ENCODE measurements around the gene CDKN2D. TPM values are rescaled to one million over a fixed set of nuclear protein-coding genes. Genes with fewer than 3 reads are reported as not detected.
A peak's percentile ranks its signal among the peaks of the same experiment; 100 is the strongest.
"Not testable (repeated sequence)": the region's sequence is repeated elsewhere in the genome, so short reads cannot be mapped to it uniquely, and the experiment has no call there.

Gene CDKN2D
- total RNA-seq, 1 experiment from 2014 or later, result 2.3 TPM

DNA sequence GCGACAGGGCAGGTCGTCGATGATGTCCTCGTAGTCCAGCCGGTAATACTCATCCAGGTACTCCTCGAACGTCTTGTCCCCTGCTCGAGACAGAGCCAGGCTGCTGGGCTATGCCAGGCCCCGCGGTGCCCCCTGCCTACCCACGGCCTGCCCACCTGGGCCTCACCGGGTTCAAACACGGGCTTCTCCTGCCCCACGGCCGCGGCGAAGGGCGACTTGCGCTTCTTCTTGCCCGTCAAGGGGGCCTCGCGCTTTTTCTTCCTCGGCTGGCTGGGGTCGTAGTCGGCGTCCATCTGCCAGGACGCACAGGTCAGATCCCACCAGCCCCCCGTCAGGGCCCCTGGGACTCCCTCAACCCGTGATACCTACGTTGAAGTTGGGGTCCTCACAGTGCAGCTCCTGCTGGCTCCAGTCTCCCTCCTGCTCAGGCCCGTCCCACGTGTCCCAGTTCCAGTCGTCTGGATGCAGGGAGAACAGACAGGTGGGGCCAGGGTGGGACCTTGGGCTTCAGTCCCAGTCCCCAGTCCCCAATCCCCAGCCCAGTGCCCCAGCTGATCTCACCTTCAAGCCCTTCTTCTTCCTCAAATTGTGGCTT lies 11.1 kb downstream of the CDKN2D start:
- in situ Hi-C loops (cut with HindIII; ENCODE audit: low pct_unique_long_range_greater_than_20kb, low sequenced_read_pairs), result no loop called here
- no peak for DNase-seq (ENCODE audit: low read depth, low spot score)

DNA sequence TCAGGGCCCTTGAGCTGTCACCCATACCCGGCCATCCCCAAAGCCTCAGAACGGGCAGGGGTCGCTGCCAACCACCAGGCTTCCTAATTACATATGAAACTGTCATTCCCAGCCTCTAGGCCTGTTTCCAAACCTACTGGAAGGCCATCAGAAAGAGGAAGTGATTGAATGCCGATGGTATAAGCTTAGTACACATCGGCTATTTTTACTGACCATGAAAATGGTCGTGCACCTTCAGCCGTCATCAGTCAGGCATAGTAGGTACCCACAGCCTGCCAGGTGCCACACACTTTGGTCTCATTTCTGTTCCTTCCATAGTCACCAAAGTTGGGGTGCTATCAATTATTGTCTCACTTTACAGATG lies 13.2 kb downstream of the CDKN2D start:
- DNase-seq (ENCODE audit: low read depth, low spot score), result no peak
- in situ Hi-C loops (cut with HindIII; ENCODE audit: low pct_unique_long_range_greater_than_20kb, low sequenced_read_pairs), result no loop called here

DNA sequence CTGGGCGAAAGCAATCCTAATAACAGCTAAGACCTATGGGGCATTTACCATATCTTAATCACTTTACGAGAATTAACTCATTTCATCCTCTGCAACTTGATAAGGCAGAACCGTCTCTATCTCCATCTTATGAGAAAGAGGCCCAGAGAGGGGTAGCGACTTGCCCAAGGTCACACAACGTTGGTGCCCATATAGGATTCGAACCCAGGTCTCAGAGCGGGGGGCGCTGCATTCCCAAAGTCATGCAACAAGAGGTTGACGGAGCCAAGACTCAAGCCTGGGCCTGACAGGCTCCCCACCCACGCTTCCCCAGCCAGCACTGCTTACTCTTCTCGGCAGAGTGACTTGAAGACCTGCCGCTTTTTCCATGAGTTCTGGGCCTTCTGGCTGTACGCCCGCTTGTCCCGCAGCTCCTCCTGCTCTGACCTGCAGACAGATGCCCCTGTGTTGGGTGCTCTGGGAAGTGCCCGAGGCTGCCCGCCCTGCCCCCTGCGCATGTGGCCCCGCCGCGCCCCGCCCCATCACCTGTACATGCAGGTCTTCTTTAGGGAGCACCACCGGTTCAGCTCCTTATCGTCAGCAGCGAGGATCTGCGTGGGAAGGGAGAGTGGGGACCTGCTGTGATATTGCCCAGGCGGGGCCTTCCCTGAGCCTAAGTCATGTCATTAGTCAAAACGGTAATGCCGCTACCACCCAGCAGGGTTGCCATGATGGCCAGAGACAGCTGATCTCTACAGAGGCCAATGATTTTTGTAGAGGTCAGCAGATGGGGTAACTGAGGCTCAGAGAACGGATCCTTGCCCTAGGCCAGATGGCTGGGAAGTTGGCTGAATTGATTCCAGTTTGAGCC lies 13.8 kb downstream of the CDKN2D start:
- DNase-seq (ENCODE audit: low read depth, low spot score), result no peak
- in situ Hi-C loops (cut with HindIII; ENCODE audit: low pct_unique_long_range_greater_than_20kb, low sequenced_read_pairs), result no loop called here

DNA sequence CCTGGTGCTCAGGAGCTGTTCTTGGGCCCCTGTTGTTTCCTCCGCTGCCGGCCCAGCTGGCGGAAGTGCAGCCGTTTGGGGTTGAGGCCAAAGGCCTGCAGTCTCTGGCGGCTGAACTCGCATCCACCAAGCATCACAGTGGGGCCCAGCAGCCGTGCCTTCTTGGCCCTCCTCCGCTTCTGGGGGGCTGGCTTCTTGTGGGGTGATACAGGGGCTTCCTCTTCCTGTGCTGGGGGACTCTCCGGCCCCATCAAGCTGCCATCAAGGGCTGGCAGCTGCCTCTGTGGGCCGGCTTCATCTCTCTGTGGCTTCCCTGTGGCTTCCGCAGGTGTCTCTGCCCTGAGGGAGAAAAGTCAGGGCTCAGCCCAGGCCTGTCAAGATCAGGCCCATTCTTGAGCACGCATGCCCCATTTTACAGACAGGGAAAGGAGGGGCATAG lies 14.8 kb downstream of the CDKN2D start:
- in situ Hi-C loops (cut with HindIII; ENCODE audit: low pct_unique_long_range_greater_than_20kb, low sequenced_read_pairs), result no loop called here
- DNase-seq (ENCODE audit: low read depth, low spot score), result no peak

DNA sequence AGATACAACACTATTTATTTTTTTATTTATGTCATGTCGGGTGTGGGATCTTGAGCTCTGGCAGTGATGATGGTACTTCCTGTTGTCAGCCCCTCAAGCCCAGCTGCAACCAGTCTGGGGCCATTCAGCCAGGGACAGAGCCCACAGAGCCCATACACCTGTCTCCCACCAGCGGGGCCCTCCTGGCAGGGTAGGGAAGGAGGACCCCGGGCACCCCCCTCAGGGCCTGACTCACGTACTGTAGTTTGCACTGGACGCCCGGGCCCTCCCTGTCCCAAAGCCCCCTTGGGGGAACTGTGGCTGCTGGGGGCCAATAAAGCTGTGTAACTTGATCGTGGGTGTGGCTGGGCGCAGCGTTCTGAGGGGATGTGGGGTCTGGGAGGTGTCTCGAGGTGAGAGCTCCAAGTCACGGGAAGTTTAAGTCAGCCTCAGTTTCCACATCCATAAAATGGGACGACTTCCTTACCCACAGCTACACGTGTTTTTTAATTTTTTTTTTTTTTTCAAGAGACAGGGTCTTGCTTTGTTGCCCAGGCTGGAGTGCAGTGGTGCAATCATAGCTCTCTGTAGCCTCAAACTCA lies 15.6 kb downstream of the CDKN2D start:
- in situ Hi-C loops (cut with HindIII; ENCODE audit: low pct_unique_long_range_greater_than_20kb, low sequenced_read_pairs), result no loop called here
- DNase-seq (ENCODE audit: low read depth, low spot score), result no peak

DNA sequence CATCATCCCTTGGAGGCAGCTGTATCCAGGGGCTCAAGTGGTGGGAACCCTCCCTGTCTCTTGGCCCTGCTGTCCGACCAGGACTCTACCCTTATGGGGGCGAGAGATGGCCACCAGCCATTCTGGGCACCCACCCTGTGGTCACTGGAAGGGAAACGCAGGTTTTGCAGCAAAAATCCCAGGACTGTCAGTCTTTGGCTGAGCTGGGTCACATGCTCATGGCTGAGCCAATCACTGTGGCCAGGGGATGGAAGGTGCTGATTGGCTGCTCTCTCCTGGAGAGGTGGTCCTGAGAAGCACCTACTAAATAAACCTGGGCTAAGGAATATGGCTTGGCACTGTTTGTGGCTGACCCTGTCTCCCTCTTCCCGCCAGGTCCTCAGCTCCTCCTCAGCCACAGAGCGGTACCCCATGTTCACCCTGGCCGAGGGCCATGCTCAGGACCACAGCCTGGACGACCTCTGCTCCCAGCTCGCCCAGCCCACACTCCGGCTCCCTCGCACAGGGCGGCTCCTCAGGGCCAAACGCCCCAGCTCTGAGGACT lies 16.2 kb downstream of the CDKN2D start:
- DNase-seq (ENCODE audit: low read depth, low spot score), result peak; percentile 59
- in situ Hi-C loops (cut with HindIII; ENCODE audit: low pct_unique_long_range_greater_than_20kb, low sequenced_read_pairs), result no loop called here

DNA sequence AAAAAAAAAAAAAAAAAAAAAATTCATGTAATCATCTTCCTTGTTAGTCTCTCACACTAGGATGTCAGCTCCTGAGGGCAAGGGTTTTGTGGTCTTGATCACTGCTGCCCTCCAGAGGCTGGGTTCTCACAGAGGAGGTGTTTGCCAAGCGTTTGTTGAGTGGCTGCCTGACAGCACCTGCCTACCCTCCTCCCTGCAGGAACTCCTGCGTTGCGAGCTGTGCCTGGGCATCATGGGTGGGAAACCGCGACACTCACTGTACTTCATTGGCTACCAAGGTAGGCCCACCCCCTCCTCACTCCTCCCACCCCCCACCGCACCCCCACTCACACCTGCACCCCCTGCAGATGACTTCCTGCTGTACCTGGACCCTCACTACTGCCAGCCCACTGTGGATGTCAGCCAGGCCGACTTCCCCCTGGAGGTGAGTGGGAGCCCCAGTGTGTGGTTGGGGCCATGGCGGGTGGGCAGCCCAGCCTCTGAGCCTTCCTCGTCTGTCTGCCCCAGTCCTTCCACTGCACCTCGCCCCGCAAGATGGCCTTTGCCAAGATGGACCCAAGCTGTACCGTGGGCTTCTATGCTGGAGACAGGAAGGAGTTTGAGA lies 17.0 kb downstream of the CDKN2D start:
- in situ Hi-C loops (cut with HindIII; ENCODE audit: low pct_unique_long_range_greater_than_20kb, low sequenced_read_pairs), result no loop called here
- DNase-seq (ENCODE audit: low read depth, low spot score), result peak; percentile 64

DNA sequence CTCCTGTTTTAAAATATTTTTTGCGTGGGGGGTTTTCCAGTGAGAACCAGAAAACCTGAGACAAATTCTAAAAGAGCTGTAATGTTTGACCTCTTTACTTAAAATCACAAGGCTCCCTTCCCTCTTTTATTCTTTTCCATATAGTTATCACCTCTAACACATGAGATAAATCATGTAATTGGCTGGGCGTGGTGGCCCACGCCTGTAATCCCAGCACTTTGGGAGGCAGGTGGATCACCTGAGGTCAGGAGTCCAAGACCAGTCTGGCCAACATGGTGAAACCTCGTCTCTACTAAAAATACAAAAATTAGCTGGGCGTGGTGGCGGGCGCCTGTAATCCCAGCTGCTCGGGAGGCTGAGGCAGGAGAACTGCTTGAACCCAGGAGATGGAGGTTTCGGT lies 17.8 kb downstream of the CDKN2D start:
- in situ Hi-C loops (cut with HindIII; ENCODE audit: low pct_unique_long_range_greater_than_20kb, low sequenced_read_pairs); DNase-seq (ENCODE audit: low read depth, low spot score): not testable (repeated sequence)

DNA sequence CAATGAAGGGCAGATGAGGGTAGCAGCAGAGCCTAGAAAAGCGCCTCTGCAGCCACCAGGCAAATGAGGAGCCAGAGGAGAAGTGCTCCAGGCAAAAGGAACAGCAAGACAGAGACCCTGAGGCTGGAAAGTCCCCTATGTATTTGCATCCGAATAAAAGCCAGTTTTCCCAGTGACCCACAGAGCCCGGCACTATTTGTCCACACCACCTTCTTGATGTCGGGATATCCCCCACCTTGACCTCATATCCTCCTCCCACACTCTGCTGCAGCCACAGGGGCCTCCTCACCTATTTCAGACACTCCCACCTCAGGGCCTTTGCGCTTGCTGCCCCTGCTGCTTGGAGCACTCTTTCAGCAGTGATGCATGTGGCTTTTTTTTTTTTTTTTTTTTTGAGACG lies 18.4 kb downstream of the CDKN2D start:
- in situ Hi-C loops (cut with HindIII; ENCODE audit: low pct_unique_long_range_greater_than_20kb, low sequenced_read_pairs), result no loop called here

DNA sequence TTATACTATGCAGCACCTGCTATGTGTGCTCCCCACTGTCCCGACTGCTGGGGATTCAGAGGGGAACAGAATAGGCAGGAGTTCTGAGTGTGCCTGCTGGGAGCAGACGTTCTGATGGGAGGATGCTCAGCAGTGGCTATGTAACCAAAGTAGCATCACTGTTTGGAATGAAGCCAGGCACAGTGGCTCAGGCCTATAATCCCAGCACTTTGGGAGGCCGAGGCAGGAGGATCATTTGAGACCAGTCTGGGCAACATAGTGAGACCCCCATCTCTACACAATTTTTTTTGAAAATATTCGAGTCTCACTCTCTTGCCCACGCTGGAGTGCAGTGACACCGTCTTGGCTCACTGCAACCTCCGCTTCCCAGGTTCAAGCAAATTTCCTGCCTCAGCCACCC lies 19.0 kb downstream of the CDKN2D start:
- no peak for DNase-seq (ENCODE audit: low read depth, low spot score)
- in situ Hi-C loops (cut with HindIII; ENCODE audit: low pct_unique_long_range_greater_than_20kb, low sequenced_read_pairs), result no loop called here

More for the DNA sequence above, 18.4 kb downstream of the CDKN2D start:
- DNase-seq (ENCODE audit: low read depth, low spot score), result no peak

DNA sequence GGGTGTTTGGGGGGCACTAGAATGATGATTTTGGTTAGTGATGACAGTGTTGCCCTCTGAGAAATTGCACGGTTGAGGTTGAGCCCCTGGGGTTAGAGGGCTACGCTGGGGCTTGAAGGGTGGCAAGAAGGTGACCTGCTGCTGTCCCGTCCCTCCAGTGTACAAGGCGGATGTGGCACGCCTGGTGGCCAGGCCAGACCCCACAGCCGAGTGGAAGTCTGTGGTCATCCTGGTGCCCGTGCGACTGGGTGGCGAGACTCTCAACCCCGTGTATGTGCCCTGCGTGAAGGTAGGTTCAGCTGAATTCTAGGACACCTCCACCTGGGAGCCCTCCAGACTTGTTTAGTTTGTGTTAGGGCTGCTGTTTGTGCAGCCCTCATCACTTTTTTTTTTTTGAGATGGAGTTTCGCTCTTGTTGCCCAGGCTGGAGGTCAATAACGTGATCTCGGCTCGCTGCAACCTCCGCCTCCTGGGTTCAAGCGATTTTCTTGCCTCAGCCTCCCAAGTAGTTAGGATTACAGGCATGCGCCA lies 20.0 kb downstream of the CDKN2D start:
- DNase-seq (ENCODE audit: low read depth, low spot score), result no peak
- in situ Hi-C loops (cut with HindIII; ENCODE audit: low pct_unique_long_range_greater_than_20kb, low sequenced_read_pairs), result no loop called here

DNA sequence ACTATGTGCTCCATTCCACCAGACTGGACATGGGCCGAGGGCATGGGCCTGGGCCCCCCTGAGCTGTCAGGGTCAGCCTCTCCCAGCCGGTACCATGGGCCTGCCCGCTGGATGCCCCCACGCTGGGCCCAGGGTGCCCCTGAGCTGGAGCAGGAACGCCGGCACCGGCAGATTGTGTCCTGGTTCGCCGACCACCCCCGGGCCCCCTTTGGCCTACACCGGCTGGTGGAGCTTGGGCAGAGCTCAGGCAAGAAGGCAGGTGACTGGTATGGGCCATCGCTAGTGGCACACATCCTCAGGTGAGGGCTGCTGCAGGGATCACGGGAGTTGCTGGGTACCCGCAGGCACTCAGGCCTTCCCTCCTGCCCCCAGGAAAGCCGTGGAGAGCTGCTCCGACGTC lies 22.0 kb downstream of the CDKN2D start:
- no peak for DNase-seq (ENCODE audit: low read depth, low spot score)
- in situ Hi-C loops (cut with HindIII; ENCODE audit: low pct_unique_long_range_greater_than_20kb, low sequenced_read_pairs), result no loop called here

DNA sequence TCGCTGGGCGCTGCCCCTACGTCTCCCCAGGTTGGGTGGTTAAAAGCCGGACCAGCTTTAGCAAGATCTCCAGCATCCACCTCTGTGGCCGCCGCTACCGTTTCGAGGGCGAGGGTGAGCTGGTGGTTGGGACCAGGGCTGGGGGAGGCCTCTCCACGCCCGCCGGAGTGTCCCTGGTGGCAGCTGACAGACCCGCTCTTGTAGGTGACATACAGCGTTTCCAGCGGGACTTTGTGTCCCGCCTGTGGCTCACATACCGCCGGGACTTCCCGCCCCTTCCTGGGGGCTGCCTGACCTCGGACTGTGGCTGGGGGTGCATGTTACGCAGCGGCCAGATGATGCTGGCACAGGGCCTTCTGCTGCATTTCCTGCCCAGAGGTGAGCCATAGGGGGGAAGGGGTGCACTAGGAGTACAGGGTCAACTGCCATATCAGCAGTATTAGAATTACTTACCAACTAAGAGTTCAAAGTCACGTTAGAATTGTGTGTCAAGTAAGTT lies 24.0 kb downstream of the CDKN2D start:
- in situ Hi-C loops (cut with HindIII; ENCODE audit: low pct_unique_long_range_greater_than_20kb, low sequenced_read_pairs), result no loop called here
- DNase-seq (ENCODE audit: low read depth, low spot score), result no peak

DNA sequence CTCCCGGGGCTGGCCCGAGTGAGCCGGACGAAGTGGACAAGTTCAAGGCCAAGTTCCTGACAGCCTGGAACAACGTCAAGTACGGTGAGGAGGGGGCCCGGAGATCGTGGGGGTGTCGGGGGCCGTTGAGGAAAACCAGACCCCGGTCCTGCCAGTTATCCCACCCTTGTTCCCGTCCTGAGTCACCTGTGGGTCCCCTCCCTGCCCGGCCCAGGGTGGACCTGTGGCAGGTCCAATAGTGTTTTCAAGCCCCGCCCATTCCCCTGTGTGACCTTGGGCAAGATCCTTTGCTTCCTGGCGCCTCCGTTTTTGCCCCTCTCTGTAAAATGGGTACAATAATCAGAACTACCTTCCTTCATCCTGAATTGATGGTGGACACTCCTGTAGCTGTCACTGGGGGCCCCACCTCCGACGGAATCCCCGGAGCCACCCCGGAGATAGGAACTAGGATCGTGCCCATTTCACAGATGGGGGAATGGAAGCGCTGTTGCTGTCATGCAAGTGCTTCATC lies 24.5 kb downstream of the CDKN2D start:
- peak; percentile 17 for DNase-seq (ENCODE audit: low read depth, low spot score)
- in situ Hi-C loops (cut with HindIII; ENCODE audit: low pct_unique_long_range_greater_than_20kb, low sequenced_read_pairs), result no loop called here

DNA sequence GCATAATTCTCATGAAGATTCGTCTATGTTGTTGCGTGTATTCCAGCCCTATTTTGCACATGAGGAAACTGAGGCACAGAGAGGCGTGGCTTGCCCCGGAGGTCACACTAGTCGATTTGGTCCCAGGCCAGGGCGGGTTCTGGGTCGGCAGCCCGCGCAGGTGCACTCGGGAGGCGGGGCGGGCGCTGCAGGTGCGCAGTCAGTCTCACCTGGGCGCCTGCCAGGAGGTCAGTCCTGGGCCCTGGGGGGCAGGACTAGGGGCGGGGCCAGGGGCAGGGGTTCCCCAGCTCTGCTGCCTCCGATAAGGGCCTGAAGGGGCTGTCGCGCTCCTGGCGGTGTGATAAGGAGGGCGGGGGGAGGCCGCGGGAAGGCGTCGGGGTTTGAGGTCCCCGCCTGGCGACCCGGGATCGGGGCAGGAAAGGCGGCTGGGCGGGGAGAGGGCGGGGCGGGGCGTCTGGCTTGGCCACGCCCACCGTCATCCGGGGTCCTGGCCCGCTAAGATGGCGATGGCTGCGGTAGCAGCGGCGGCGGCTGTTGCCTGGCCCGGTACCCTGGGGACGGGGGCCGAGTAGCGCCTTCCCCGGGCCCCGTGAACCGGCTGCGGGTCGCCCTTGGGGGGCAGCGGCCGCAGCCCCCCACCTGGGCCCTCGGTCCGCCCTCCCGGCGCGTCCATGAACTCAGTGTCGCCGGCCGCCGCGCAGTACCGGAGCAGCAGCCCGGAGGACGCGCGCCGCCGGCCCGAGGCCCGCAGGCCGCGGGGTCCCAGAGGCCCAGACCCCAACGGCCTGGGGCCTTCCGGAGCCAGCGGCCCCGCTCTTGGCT lies 25.1 kb downstream of the CDKN2D start, which contains the start of gene ATG4D:
Gene ATG4D (plus strand): TSS at position 485 of the 822 bp plus-strand sequence. CDS start 187 bp downstream, at position 672.
- DNase-seq (ENCODE audit: low read depth, low spot score), result peak; percentile 57
- in situ Hi-C loops (cut with HindIII; ENCODE audit: low pct_unique_long_range_greater_than_20kb, low sequenced_read_pairs), result no loop called here

DNA sequence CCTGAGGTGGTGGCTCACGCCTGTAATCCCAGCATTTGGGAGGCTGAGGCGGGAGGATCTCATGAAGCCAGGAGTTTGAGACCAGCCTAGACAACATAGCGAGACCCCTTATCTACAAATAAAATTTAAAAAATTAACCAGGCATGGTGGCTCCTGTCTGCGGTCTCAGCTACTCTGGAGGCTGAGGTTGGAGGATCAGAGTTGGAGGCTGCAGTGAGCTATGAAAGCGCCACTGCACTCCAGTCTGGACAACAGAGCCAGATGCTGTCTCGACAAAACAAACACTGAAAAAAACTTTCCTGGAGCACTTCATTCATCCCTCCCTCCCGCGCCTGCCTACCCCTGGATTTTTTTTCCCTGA lies 25.7 kb downstream of the CDKN2D start:
- in situ Hi-C loops (cut with HindIII; ENCODE audit: low pct_unique_long_range_greater_than_20kb, low sequenced_read_pairs), result no loop called here

DNA sequence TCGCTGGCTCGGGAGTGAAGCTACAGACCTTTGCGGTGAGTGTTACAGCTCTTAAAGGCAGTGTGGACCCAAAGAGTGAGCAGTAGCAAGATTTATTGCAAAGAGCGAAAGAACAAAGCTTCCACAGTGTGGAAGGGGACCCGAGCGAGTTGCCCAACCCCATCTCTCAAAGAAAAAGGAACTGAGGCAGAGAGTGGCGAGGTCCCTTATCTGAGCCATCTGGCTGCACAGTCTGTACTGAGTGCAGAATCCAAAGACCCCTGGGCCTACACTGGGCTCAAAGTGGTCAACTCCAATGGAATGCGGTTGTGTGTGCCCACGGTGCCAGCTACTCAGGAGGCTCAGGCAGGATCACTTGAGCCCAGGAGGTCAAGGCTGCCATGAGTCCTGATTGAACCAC lies 29.8 kb downstream of the CDKN2D start:
- DNase-seq (ENCODE audit: low read depth, low spot score); in situ Hi-C loops (cut with HindIII; ENCODE audit: low pct_unique_long_range_greater_than_20kb, low sequenced_read_pairs): not testable (repeated sequence)

More for the DNA sequence above, 25.7 kb downstream of the CDKN2D start:
- DNase-seq (ENCODE audit: low read depth, low spot score), result no peak

Data from SK-MEL-5 (cell line).